GM21619 (cell line): ENCODE measurements around the gene CATSPERD.
"Not testable (repeated sequence)": the region's sequence is repeated elsewhere in the genome, so short reads cannot be mapped to it uniquely, and the experiment has no call there.

ENCODE experiments used
- ATAC-seq: cut with Tn5 transposase; IDR thresholded peaks from one replicate; pipeline ENCODE4 v1.9.1; 2021; ENCODE audit not compliant: unreplicated experiment

The CATSPERD gene

DNA sequence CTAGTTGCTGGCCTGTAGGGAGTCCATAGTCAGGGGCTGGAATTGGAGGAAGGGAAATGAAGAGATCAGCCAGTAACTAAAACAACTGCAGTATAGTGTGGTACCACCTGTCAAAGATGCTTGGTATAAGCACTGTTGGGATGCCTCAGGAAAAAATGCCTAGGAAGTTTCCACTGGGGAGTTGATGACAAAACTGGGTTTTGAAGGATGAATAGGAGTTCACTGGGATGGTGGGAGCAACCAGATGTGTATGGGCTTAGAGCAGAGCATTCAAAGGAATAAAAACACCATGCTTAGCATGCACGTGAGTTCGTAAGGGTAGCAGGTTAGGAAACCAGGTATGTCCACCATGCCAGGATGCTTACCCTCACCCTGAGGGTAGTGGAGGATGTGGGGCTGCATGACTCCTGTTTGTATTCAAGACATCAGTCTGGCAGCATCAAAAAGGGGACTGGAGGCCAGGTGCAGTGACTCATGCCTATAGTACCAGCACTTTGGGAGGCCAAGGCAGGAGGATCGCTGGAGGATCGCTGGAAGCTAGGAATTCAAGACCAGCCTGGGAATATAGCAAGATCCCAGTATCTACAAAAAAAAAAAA lies 7.1 kb downstream of the CATSPERD start:
- ATAC-seq: no peak

GRCh38 chr19:5733172-5733571 lies 12.7 kb downstream of the CATSPERD start:
- not testable (repeated sequence) for ATAC-seq

- no peak for ATAC-seq
Observed at GRCh38 chr19:5738423-5738822, 18.0 kb downstream of the CATSPERD start.

- ATAC-seq: no peak
Observed at GRCh38 chr19:5742051-5742450, 21.6 kb downstream of the CATSPERD start.

GRCh38 chr19:5743630-5744029 lies 23.2 kb downstream of the CATSPERD start:
- no peak for ATAC-seq

DNA sequence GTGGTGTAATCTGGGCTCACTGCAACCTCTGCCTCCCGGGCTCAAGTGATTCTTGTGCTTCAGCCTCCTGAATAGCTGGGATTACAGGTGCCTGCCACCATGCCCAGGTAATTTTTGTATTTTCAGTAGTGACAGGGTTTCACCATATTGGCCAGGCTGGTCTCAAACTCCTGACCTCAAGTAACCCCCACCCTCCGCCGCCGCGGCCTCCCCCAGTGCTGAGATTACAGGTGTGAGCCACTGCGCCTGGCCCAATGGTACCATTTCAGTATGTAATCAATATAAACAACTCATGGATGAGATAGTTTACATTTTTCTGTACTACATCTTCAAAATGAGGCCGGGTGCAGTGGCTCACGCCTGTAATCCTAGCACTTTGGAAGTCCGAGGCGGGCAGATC lies 24.6 kb downstream of the CATSPERD start:
- not testable (repeated sequence) for ATAC-seq

DNA sequence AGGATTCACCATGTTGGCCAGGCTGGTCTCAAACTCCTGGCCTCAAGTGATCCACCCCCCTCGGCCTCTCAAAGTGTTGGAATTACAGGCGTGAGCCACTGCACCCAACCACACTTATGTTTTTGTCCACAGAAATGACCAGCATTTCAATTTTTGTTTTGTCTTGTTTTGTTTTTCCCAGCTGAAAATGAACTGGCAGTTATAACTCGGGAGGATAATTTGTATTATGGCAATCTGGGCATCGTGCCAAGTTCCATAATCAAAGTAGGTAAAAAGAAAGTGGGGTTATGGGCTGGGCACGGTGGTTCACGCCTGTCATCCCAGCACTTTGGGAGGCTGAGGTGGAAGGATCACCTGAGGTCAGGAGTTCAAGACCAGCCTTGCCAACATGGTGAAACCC lies 28.5 kb downstream of the CATSPERD start:
- ATAC-seq: not testable (repeated sequence)

GRCh38 chr19:5749505-5749904 lies 29.1 kb downstream of the CATSPERD start:
- ATAC-seq: no peak

- ATAC-seq: no peak
Observed at GRCh38 chr19:5751709-5752108, 31.3 kb downstream of the CATSPERD start.

- ATAC-seq: no peak
Observed at GRCh38 chr19:5753743-5754142, 33.3 kb downstream of the CATSPERD start.

DNA sequence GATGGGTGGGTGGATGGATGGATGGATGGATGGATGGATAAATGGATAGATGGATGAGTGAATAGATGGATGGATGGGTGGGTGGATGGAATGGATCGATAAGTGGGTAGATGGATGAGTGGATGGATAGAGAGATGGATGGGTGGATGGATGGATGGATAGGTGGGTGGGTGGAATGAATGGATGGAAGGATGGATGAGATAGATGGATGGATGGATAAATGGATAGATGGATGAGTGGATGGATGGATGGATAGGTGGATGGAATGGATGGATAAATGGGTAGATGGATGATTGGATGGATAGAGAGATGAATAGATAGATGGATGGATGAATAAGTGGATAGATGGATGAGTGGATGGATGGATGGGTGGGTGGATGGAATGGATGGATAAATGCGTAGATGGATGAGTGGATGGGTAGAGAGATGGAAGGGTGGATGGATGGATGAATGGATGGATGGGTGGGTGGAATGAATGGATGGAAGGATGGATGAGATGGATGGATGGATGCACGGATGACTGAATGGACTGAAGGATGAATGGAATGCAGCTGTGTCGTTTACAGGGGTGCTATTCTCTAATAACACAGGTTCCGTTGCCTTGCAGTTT lies 42.3 kb downstream of the CATSPERD start:
- no peak for ATAC-seq

DNA sequence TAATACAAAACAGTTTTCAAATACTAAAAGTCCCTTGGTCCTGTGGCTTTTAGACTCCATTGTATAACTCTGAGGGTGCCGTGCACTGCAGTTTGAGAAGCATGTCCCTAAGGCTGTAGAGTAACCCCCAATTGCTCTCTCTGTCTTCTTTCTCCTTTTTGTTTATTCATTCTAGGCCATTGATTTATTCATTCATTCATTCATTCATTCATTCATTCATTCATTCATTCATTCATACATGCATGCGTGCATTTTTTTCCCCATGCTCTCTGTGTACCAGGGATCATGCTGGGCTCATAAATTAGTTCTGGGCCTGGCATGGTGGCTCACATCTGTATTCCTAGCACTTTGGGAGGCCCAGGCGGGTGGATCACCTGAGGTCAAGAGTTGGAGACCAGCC lies 44.8 kb downstream of the CATSPERD start:
- no peak for ATAC-seq

DNA sequence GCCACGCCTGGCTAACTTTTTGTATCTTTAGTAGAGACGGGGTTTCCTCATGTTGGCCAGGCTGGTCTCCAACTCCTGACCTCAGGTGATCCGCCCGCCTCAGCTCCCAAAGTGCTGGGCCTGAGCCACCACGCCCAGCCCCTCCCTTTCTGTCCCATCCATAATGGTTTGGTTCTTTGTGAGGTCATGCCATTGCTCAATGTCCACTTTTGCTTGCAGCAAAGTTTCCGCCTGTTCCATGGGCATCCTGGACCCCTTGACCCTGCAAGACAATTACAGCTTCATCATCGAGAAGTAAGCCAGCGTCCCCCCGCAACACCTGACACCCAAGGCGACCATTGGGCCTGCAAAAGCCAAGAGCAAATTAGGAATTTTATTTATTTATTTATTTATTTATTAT lies 47.5 kb downstream of the CATSPERD start:
- ATAC-seq: no peak

DNA sequence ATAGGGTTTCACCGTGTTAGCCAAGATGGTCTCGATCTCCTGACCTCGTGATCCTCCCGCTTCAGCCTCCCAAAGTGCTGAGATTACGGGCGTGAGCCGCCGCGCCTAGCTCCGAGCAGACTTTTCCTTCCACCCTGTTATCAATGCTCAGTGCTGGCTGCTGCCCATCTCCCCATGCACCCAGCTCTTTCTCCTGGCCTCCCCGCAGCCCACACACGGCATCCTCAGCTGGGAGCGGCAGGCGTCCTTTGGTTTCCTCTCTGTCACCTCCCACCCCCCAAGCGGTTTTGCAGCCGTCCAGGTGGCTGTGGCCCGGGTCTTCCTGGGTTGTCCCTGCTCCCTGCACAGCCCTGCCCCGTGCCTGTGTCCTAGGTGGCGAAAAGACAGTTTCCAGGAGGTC lies 52.0 kb downstream of the CATSPERD start:
- no peak for ATAC-seq

- no peak for ATAC-seq
Observed at GRCh38 chr19:5773276-5773675, 52.8 kb downstream of the CATSPERD start.

DNA sequence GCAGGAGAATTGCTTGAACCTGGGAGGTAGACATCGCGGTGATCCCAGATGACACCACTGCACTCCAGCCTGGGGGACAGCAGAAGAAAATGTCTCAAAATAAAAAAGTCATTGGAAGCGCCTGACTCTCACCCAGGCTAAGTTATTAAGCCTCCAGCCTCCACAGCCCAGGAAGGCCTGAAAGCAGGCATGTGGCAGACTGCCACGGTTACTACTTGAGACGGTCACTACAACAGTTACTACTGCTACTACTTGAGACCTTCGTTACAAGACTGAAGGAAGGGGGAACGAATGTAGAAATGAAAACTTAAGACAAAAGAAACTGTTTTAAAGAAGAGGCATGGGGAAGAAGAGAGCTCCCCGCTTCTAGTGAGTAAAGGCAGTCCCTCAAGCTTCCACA lies 54.5 kb downstream of the CATSPERD start:
- ATAC-seq: no peak

- no peak for ATAC-seq
Observed at GRCh38 chr19:5775668-5776309, 55.4 kb downstream of the CATSPERD start.

DNA sequence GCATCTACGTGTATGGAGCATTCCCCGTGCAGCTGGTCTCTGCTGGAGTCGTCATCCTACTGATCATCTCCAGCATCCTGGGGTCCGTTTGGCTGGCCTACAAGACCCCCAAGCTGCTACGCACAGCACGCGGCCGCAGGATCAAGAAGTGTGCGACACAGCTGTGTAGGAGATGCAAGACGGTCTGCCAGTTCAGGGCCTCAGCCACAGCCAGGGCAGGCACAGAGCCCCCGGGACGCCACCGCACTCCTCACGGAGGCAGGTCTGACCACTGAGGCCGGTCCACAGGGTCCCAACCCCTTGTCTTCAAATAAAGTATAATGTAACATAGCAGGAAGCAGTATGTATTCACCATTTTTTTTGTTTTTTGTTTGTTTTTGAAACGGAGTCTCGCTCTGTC lies 58.0 kb downstream of the CATSPERD start:
- ATAC-seq: no peak

- ATAC-seq: not testable (repeated sequence)
Observed at GRCh38 chr19:5780916-5781315, 60.5 kb downstream of the CATSPERD start.

GRCh38 chr19:5782322-5782721 lies 61.9 kb downstream of the CATSPERD start:
- no peak for ATAC-seq

- ATAC-seq: no peak
Observed at GRCh38 chr19:5782945-5783919, 62.8 kb downstream of the CATSPERD start.
